ENCODE results near the gene HIPK2.

DNA sequence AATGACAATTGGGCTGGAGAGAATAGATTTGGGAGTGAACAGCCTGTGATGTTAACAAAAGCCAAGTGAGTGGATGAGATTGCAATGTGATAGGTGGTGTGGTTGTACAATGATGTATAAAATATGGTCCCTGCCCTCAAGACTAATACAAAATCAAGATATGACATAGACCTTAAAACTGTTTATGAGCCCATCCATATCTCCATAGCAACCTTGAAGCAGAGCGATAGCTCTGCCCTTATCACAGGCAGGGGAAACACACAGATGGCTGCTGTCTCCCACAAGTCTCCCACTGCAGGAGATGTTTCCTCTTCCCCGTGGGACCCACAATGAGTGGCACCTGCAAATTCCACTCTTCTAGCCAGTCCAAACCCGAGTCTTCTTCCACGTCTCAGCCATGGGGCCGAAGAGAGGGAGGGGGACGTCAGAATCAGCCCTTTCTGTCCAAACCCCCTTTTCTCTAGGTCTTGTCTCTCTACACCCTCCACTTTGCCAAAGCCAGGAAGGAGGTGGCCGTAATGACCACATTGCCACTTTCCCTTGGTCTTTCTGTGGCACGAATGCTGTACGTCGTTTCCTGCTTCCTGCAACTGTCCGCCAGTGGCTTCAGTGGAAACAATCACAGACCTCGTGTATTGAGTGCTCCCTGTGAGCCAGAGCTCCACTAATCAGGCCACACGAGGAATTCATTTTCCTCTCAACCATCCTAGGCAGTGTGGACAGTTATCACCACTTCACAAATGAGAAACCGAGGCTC lies 43.7 kb upstream of the HIPK2 start:
- TF ChIP-seq BHLHE40 (IDR thresholded peaks at IDR 0.05; ENCODE audit: borderline replicate concordance) (no peak), ARNT (IDR thresholded peaks at IDR 0.05) (no peak), SP1 (IDR thresholded peaks at IDR 0.05) (no peak), ELF4 (IDR thresholded peaks at IDR 0.05) (no peak), SUZ12 (IDR thresholded peaks at IDR 0.05) (no peak), HDGF (IDR thresholded peaks at IDR 0.05; ENCODE audit: borderline replicate concordance) (no peak), LEF1 (IDR thresholded peaks at IDR 0.05; ENCODE audit: borderline replicate concordance) (no peak), TARDBP (IDR thresholded peaks at IDR 0.05) (no peak)
- TF ChIP-seq, protein P1, sequence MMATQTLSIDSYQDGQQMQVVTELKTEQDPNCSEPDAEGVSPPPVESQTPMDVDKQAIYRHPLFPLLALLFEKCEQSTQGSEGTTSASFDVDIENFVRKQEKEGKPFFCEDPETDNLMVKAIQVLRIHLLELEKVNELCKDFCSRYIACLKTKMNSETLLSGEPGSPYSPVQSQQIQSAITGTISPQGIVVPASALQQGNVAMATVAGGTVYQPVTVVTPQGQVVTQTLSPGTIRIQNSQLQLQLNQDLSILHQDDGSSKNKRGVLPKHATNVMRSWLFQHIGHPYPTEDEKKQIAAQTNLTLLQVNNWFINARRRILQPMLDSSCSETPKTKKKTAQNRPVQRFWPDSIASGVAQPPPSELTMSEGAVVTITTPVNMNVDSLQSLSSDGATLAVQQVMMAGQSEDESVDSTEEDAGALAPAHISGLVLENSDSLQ (IDR thresholded peaks at IDR 0.05) = no peak

All from HEK293T (cell line).